NCI-H2171 (cell line): ENCODE measurements around the gene PIK3R4.

Experiments used
- DNase-seq: peaks from one replicate; lab custom pipeline; 2025; lab: John Stamatoyannopoulos, UW

The PIK3R4 gene

GRCh38 chr3:130746246-130747039 lies at the start of gene PIK3R4:
TSS of gene PIK3R4 (minus strand) at chr3:130746829. CDS start at chr3:130745218, 1,611 bp downstream.
- peak; percentile 99 for DNase-seq

- DNase-seq: no peak
Observed at GRCh38 chr3:130795396-130795795, 48.8 kb upstream of the PIK3R4 start.

- no peak for DNase-seq
Observed at GRCh38 chr3:130792246-130792645, 45.6 kb upstream of the PIK3R4 start.

- no peak for DNase-seq
Observed at GRCh38 chr3:130789782-130790322, 43.2 kb upstream of the PIK3R4 start.

GRCh38 chr3:130787422-130788068 lies 40.9 kb upstream of the PIK3R4 start:
- DNase-seq: no peak

GRCh38 chr3:130786306-130786705 lies 39.7 kb upstream of the PIK3R4 start:
- DNase-seq: no peak

GRCh38 chr3:130783629-130784028 lies 37.0 kb upstream of the PIK3R4 start:
- DNase-seq: no peak

- DNase-seq: no peak
Observed at GRCh38 chr3:130779486-130779885, 32.9 kb upstream of the PIK3R4 start.

- DNase-seq: no peak
Observed at GRCh38 chr3:130779031-130779430, 32.4 kb upstream of the PIK3R4 start.

GRCh38 chr3:130773366-130773765 lies 26.7 kb upstream of the PIK3R4 start:
- DNase-seq: peak; percentile 6

- peak; percentile 27 for DNase-seq
Observed at GRCh38 chr3:130772129-130772528, 25.5 kb upstream of the PIK3R4 start.

- no peak for DNase-seq
Observed at GRCh38 chr3:130770644-130771043, 24.0 kb upstream of the PIK3R4 start.

GRCh38 chr3:130761730-130762311 lies 15.2 kb upstream of the PIK3R4 start:
- DNase-seq: no peak

GRCh38 chr3:130760922-130761321 lies 14.3 kb upstream of the PIK3R4 start:
- no peak for DNase-seq

- peak; percentile 64 for DNase-seq
Observed at GRCh38 chr3:130759692-130760338, 13.2 kb upstream of the PIK3R4 start.

- DNase-seq: no peak
Observed at GRCh38 chr3:130758624-130759369, 12.2 kb upstream of the PIK3R4 start.

GRCh38 chr3:130757611-130758150 lies 11.1 kb upstream of the PIK3R4 start:
- DNase-seq: no peak

- DNase-seq: no peak
Observed at GRCh38 chr3:130755666-130756065, 9.0 kb upstream of the PIK3R4 start.

- DNase-seq: no peak
Observed at GRCh38 chr3:130748981-130749380, 2.4 kb upstream of the PIK3R4 start.

GRCh38 chr3:130748467-130748861 lies 1.8 kb upstream of the PIK3R4 start:
- DNase-seq: no peak

GRCh38 chr3:130743354-130743753 lies 3.3 kb downstream of the PIK3R4 start:
- no peak for DNase-seq
